Body of pancreas (tissue), 4 donors: ENCODE data around the gene ASIC2. TPM values are rescaled to one million over a fixed set of nuclear protein-coding genes. Genes with fewer than 3 reads are reported as not detected.

ENCODE experiments used
- ATAC-seq: fragments of 150-250 bp; one replicate; pipeline ENCODE4 v1.9.1; 2016
- DNase-seq, 4 donors: peaks; one replicate each; pipeline ENCODE4 v3.0.0-alpha.2; 2019
- H3K27ac ChIP-seq, 4 donors: fragments of 200-600 bp; sonication (generic); 1 replicate in 3 of 4; 2 replicates in 1 of 4; pipeline versions ENCODE4 v1.5.1 to v1.6.1; 2016 to 2019; ENCODE audit warnings: mild to moderate bottlenecking in 1 of 4, mixed read lengths in 1 of 4, moderate library complexity in 1 of 4
- H3K27me3 ChIP-seq, 2 donors: fragments of 200-600 bp; sonication (generic); one replicate each; pipeline ENCODE4 v1.6.0; 2016; ENCODE audit warnings: mild to moderate bottlenecking in 1 of 2
- H3K36me3 ChIP-seq, 2 donors: fragments of 200-600 bp; sonication (generic); replicated peaks in 1 of 2; 2 replicates each; pipeline ENCODE4 v1.5.1; 2016; ENCODE audit warnings: low read depth in 2 of 2; ENCODE audit not compliant: insufficient read depth in 1 of 2
- H3K4me1 ChIP-seq: fragments of 200-600 bp; sonication (generic); one replicate; pipeline ENCODE4 v1.6.0; 2016
- H3K4me3 ChIP-seq, 2 donors: fragments of 200-600 bp; sonication (generic); 1 replicate in 1 of 2; 2 replicates in 1 of 2; pipeline ENCODE4 v1.5.1; 2016 to 2019
- H3K9me3 ChIP-seq, 3 donors: fragments of 200-600 bp; sonication (generic); 1 replicate in 2 of 3; 2 replicates in 1 of 3; pipeline ENCODE4 v1.5.1; 2016
- POLR2A ChIP-seq, 3 donors: fragments of 450-650 bp; IDR thresholded peaks; one replicate each; pipeline ENCODE4 v1.6.1; 2016; ENCODE audit warnings: antibody characterized with exemption in 3 of 3, mild to moderate bottlenecking in 2 of 3
- WGBS, 2 donors: methylation state at CpG; one replicate each; pipeline ENCODE4 v1.1.5; 2017; 5-methylcytosine and 5-hydroxymethylcytosine counted together
- intact Hi-C: fragments of 100-400 bp; cut with DNase I; formaldehyde crosslinking; loops from one replicate; pipeline ENCODE4 v1.15.1; 2023
- total RNA-seq, 2 donors: library from RNA; depleted of rRNA; stranded (reverse); fragments of >200 nt; gene quantifications; one replicate each; pipeline ENCODE4 v1.1.0, GENCODE V29; 2016
- TF ChIP-seq, protein P1 (sequence below), 7 experiments: fragments of 450-650 bp in 4 of 7; fragments of 200-600 bp in 3 of 7; sonication (generic) in 3 of 7; IDR thresholded peaks; one replicate each; pipeline ENCODE4 v1.5.1; 2016 to 2019; ENCODE audit warnings: antibody characterized with exemption in 7 of 7

ASIC2 gene
- total RNA-seq, 2 donors from 2014 or later: not detected

DNA sequence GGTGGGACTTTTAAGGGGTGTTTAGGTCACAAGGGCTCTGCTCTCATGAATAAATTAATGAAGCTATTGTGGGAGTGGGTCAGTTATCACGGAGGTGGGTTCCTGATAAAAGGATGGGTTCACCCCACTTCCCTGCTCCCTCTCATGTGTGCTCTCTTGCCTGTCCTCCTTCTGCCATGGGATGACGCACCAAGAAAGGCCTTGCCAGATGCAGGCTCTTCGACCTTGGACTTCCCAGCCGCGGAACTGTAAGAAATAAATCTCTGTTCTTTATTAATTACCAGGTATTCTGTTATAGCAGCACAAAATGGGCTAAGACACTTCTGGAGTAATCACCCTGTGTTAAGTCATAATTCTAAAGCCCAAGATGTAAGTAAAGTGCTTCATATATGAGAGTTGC is 141.5 kb downstream of the ASIC2 start:
- intact Hi-C loops: loop anchor here (10.0 kb wide), 1 partner anchor 143 kb away; the partner anchor contains the start of gene ASIC2
- H3K36me3 ChIP-seq: no peaks in the 10 kb centered on the region
- no peak for TF ChIP-seq POLR2A (IDR thresholded peaks at IDR 0.05)
- TF ChIP-seq, protein P1, sequence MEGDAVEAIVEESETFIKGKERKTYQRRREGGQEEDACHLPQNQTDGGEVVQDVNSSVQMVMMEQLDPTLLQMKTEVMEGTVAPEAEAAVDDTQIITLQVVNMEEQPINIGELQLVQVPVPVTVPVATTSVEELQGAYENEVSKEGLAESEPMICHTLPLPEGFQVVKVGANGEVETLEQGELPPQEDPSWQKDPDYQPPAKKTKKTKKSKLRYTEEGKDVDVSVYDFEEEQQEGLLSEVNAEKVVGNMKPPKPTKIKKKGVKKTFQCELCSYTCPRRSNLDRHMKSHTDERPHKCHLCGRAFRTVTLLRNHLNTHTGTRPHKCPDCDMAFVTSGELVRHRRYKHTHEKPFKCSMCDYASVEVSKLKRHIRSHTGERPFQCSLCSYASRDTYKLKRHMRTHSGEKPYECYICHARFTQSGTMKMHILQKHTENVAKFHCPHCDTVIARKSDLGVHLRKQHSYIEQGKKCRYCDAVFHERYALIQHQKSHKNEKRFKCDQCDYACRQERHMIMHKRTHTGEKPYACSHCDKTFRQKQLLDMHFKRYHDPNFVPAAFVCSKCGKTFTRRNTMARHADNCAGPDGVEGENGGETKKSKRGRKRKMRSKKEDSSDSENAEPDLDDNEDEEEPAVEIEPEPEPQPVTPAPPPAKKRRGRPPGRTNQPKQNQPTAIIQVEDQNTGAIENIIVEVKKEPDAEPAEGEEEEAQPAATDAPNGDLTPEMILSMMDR (IDR thresholded peaks at IDR 0.05): no peak
- no peak overlapping the region for H3K4me3 ChIP-seq
- H3K4me1 ChIP-seq: no peaks in the 10 kb centered on the region
- no peaks in the 10 kb centered on the region for H3K9me3 ChIP-seq
- no peak overlapping the region for H3K27ac ChIP-seq
- ATAC-seq (no peak), DNase-seq (no peak)
- 56 to 70% methylated on average over 5 of the region's 5 CpGs for WGBS, 2 donors
- peaks cover 0 to 3% of the 10 kb centered on the region in 2 donors for H3K27me3 ChIP-seq

DNA sequence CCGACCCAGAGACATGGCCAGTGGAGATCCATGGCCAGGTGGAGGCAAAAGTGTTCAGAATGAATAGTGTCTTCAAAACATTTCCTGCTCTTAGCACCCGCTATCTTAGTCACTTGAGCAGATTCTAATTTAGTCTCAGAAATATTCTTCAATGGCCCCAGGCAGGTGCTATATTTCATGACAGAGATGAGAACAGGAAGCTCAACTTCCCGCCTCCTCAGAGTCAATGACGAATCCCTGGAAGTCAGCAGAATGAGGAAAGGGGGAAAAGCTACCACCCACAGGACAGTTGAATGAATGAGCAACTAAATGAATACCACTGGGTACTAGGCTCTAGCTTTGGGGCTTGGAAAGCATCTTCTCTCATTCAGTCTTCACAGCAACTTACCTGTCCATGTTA is 147.2 kb downstream of the ASIC2 start:
- ATAC-seq: no peak
- 66 to 78% methylated on average over 4 of the region's 4 CpGs for WGBS, 2 donors
- intact Hi-C loops: no loop called here

DNA sequence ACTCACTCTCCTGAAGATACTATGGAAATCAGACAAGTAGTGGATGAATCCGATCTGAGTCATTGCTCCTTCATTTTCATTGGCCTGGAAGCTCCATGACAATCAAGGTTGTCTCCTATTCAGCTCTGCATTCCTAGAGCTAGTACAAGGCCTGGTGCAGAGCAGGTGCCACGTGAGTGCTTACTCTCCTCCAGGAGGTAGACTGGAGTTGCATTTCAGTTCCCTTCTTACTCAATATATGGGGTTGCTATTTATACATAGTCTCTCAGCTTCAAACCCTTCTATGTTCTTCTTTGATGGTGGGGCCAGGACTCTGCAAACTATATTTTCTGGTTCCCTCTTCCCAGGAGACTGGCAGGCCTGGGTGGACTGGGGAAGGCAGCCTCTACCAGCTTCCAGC is 148.3 kb downstream of the ASIC2 start:
- no peaks in the 10 kb centered on the region for H3K4me1 ChIP-seq
- DNase-seq (no peak), ATAC-seq (no peak)
- TF ChIP-seq, protein P1 (IDR thresholded peaks at IDR 0.05): no peak
- TF ChIP-seq POLR2A (IDR thresholded peaks at IDR 0.05): no peak
- H3K36me3 ChIP-seq: no peaks in the 10 kb centered on the region
- H3K4me3 ChIP-seq: no peak overlapping the region
- intact Hi-C loops: no loop called here
- H3K27ac ChIP-seq: no peak overlapping the region
- no peaks in the 10 kb centered on the region for H3K27me3 ChIP-seq
- 39 to 53% methylated on average over 2 of the region's 2 CpGs for WGBS, 2 donors
- no peaks in the 10 kb centered on the region for H3K9me3 ChIP-seq

More for the DNA sequence above, 147.2 kb downstream of the ASIC2 start:
- Histone ChIP-seq H3K4me1 (no peaks in the 10 kb centered on the region), H3K36me3 (no peaks in the 10 kb centered on the region), H3K4me3 (no peak overlapping the region), H3K27me3 (no peaks in the 10 kb centered on the region), H3K27ac (no peak overlapping the region), H3K9me3 (no peaks in the 10 kb centered on the region)
- TF ChIP-seq, protein P1 (IDR thresholded peaks at IDR 0.05): no peak
- TF ChIP-seq POLR2A (IDR thresholded peaks at IDR 0.05): no peak
- DNase-seq: no peak

DNA sequence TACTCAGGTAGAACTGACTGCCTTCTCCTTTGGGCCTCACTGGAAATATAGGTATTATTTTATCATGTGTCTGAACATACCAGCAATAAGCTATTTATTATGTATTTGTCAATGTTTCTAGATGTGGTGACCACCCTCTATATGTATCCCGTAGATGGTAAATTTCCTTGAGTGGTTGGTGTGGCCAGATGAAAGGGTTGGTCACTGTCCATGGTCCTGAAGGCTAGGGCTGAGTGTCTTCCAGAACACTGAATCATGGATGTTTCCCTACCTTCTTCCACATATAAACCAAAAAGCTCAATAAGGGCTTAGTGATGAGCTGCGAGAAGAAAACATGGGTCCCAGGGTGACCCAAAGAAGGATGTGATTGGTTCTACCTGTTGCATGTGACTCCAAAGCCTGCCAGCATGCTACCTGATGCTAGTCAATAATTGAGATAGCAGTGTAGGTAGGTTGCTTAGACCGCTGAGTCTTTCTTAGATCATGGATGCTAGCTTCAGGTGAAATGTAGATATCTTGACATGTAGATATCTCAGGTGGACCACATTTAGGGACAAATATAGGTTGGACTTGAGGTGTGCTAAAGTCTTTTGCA is 150.3 kb downstream of the ASIC2 start:
- no peak overlapping the region for H3K27ac ChIP-seq
- 40 to 55% methylated on average over 3 of the region's 3 CpGs for WGBS, 2 donors
- no peaks in the 10 kb centered on the region for H3K27me3 ChIP-seq
- intact Hi-C loops: no loop called here
- H3K36me3 ChIP-seq: no peaks in the 10 kb centered on the region
- TF ChIP-seq, protein P1 (IDR thresholded peaks at IDR 0.05): no peak
- no peak for TF ChIP-seq POLR2A (IDR thresholded peaks at IDR 0.05)
- no peaks in the 10 kb centered on the region for H3K4me1 ChIP-seq
- H3K9me3 ChIP-seq: no peaks in the 10 kb centered on the region
- no peak overlapping the region for H3K4me3 ChIP-seq
- DNase-seq (peak in 2 of 4 donors; percentile 18 to 20), ATAC-seq (no peak)
